MM.1S (cell line): Measurements from ENCODE around the gene ASPDH.

Experiments used
- CTCF ChIP-seq: fragments of 300-600 bp; sonication (generic); IDR thresholded peaks from 2 replicates; pipeline ENCODE4 v1.5.1; 2016; ENCODE audit warnings: antibody characterized with exemption, low read length, mixed read lengths
- EZH2 ChIP-seq: fragments of 300-600 bp; sonication (generic); optimal IDR thresholded peaks from 2 replicates; pipeline ENCODE3; 2017; ENCODE audit warnings: low read depth, mild to moderate bottlenecking, antibody characterized with exemption, low read length, mixed read lengths
- EZH2phosphoT487 ChIP-seq: fragments of 300-600 bp; sonication (generic); IDR thresholded peaks from 2 replicates; pipeline ENCODE4 v1.6.1; 2018; ENCODE audit warnings: antibody characterized with exemption, low read length

- TF ChIP-seq CTCF = no peak
- TF ChIP-seq EZH2 = no peak
- TF ChIP-seq EZH2phosphoT487 = no peak
These were observed 20.5 kb downstream of the ASPDH start for GRCh38 chr19:50493171-50493570.
